Measurements from ENCODE around the gene STYXL2. TPM values are rescaled to one million over a fixed set of nuclear protein-coding genes. Genes with fewer than 3 reads are reported as not detected.

Gene STYXL2
- total and polyA plus RNA-seq, 2 of the 8 experiments (the other 6 are each of a cell fraction or from before 2014, with no cell fraction given), result 0.09 to 0.22 TPM

- H3K4me3 ChIP-seq (ENCODE audit: extremely low read depth in 1 of 4, insufficient read depth in 2 of 4, low read depth in 3 of 4, low read length in 4 of 4), result peak overlapping the region in 2 of 4 experiments; percentile 53 to 60; a peak in 3 of 8 replicates
- 0 out of 2 replicates have a peak overlapping the region, but pooled peaks have one; percentile 95 for H2AFZ ChIP-seq (ENCODE audit: low read length)
- no peak overlapping the region for H3K23ac ChIP-seq (ENCODE audit: insufficient read length)
- 64% methylated on average over 5 of the region's 5 CpGs; no CpG with 5 or more reads in 1 of the 2 experiments for WGBS, 2 experiments (ENCODE audit: extremely low coverage in 1 of 2, insufficient coverage in 1 of 2, insufficient read length in 1 of 2, insufficient replicate concordance in 2 of 2, low coverage in 1 of 2, low lambda C conversion rate in 2 of 2, missing lambda C conversion rate in 1 of 2)
- peak overlapping the region; percentile 41 for H4K91ac ChIP-seq (replicated peaks; ENCODE audit: insufficient read length, low read length)
- no peak overlapping the region for H4K8ac ChIP-seq (ENCODE audit: extremely low read depth, insufficient read depth, low read length)
- peak overlapping the region; percentile 79 to 81 for H3K4me2 ChIP-seq (ENCODE audit: insufficient read depth in 1 of 2, low read depth in 2 of 2, low read length in 2 of 2)
- ChIA-PET CTCF (ENCODE audit: partially characterized antibody) (interaction anchor here (0.8 to 8.0 kb wide), 14 partner anchors 10 to 212 kb away, joined by 3 to 81 read pairs (median 4); partner anchors contain the start of gene STYXL2), POLR2A (ENCODE audit: partially characterized antibody) (interaction anchor here (0.6 to 1.3 kb wide), 2 partner anchors 20 to 44 kb away, joined by 3 to 4 read pairs; no protein-coding TSS in a partner anchor)
- H2BK12ac ChIP-seq (ENCODE audit: low read depth, low read length), result 0 out of 2 replicates have a peak overlapping the region, but pooled peaks have one; percentile 60
- no peak for DNase-seq (ENCODE audit: low read depth in 1 of 2, low spot score in 2 of 2)
- H3K18ac ChIP-seq (ENCODE audit: extremely low read depth, low read length), result no peak overlapping the region
- H3K4me1 ChIP-seq (replicated peaks in 1 of 4; ENCODE audit: control insufficient read depth in 3 of 4, insufficient read depth in 4 of 4, low read length in 3 of 4), result peaks cover 0 to 11% (median 3%) of the 10 kb centered on the region in 4 experiments; a peak in 5 of 7 replicates
- H3K36me3 ChIP-seq (ENCODE audit: control insufficient read depth in 2 of 4, insufficient read depth in 4 of 4, low read length in 3 of 4), result no peaks in the 10 kb centered on the region
- H4K20me1 ChIP-seq (replicated peaks in 1 of 2; ENCODE audit: control insufficient read depth in 1 of 2, insufficient read depth in 2 of 2, low read length in 2 of 2), result no peaks in the 10 kb centered on the region
- no peaks in the 10 kb centered on the region for H3K79me2 ChIP-seq (ENCODE audit: control insufficient read depth in 1 of 2, insufficient read depth in 2 of 2, low read length in 2 of 2)
- peaks cover 7% of the 10 kb centered on the region for H3K23me2 ChIP-seq (ENCODE audit: low read depth, low read length)
- H2BK120ac ChIP-seq (replicated peaks; ENCODE audit: low read depth, low read length), result peak overlapping the region; percentile 10
- H3K27me3 ChIP-seq (replicated peaks in 1 of 4; ENCODE audit: control insufficient read depth in 3 of 4, extremely low read depth in 1 of 4, insufficient read depth in 3 of 4, low read length in 3 of 4), result no peaks in the 10 kb centered on the region; a peak in 2 of 7 replicates
- no peak for FAIRE-seq
- no peak overlapping the region for H3K56ac ChIP-seq (replicated peaks; ENCODE audit: insufficient read length, low read depth, low read length)
- no peak overlapping the region for H2BK5ac ChIP-seq (ENCODE audit: low read depth, low read length)
- no peaks in the 10 kb centered on the region for H3K9me3 ChIP-seq (ENCODE audit: insufficient read depth in 2 of 2, low read depth in 1 of 2, low read length in 1 of 2)
- H2BK20ac ChIP-seq (ENCODE audit: low read length), result 0 out of 2 replicates have a peak overlapping the region, but pooled peaks have one; percentile 52
- no peak overlapping the region for H3K27ac ChIP-seq (ENCODE audit: low read depth, low read length)
- 0 out of 2 replicates have a peak overlapping the region, but pooled peaks have one; percentile 55 for H2AK5ac ChIP-seq (ENCODE audit: low read depth, low read length)
- no peak overlapping the region for H2BK15ac ChIP-seq (ENCODE audit: low read length)
- H3K79me1 ChIP-seq (ENCODE audit: low read depth, low read length), result no peaks in the 10 kb centered on the region
- H3K4ac ChIP-seq (replicated peaks; ENCODE audit: insufficient read length, low read depth, low read length), result no peak overlapping the region
- no peak overlapping the region for H3K14ac ChIP-seq (ENCODE audit: insufficient read length)
- H3K9ac ChIP-seq (replicated peaks in 1 of 4; ENCODE audit: extremely low read depth in 1 of 4, low read depth in 3 of 4, low read length in 3 of 4), result no peak overlapping the region
- no peak overlapping the region for H4K5ac ChIP-seq (ENCODE audit: insufficient read length, low read depth, low read length)
- no peak for TF ChIP-seq BACH1 (IDR thresholded peaks at IDR 0.05; ENCODE audit: low read length)
- TF ChIP-seq RXRA (IDR thresholded peaks at IDR 0.05; ENCODE audit: insufficient read depth, low read depth, low read length), result no peak
- TF ChIP-seq CBX5 (IDR thresholded peaks at IDR 0.05; ENCODE audit: low read depth, low read length), result no peak
- TF ChIP-seq TBP (IDR thresholded peaks at IDR 0.05; ENCODE audit: low read depth, low read length), result no peak
- no peak for TF ChIP-seq SAP30 (IDR thresholded peaks at IDR 0.05; ENCODE audit: insufficient read depth, insufficient replicate concordance, low read length)
- TF ChIP-seq BCL11A (IDR thresholded peaks at IDR 0.05; ENCODE audit: low read depth in 2 of 2, low read length in 2 of 2), result no peak
- TF ChIP-seq YY1 (IDR thresholded peaks at IDR 0.05; ENCODE audit: low read depth, low read length), result no peak
- TF ChIP-seq CHD1 (IDR thresholded peaks at IDR 0.05; ENCODE audit: low read depth, low read length), result no peak
- TF ChIP-seq ASH2L (IDR thresholded peaks at IDR 0.05; ENCODE audit: low read length), result no peak
- no peak for TF ChIP-seq NRF1 (IDR thresholded peaks at IDR 0.05; ENCODE audit: low read depth, low read length)
- TF ChIP-seq CREB1 (IDR thresholded peaks at IDR 0.05), result no peak
- no peak for TF ChIP-seq RAD21 (IDR thresholded peaks at IDR 0.05 in 1 of 2, conservative IDR thresholded peaks at IDR 0.05 in 1 of 2; ENCODE audit: low read depth in 2 of 2, low read length in 2 of 2)
- TF ChIP-seq SIN3A (conservative IDR thresholded peaks at IDR 0.05 in 1 of 2, IDR thresholded peaks at IDR 0.05 in 1 of 2; ENCODE audit: low read depth in 1 of 2, low read length in 2 of 2), result no peak
- no peak for TF ChIP-seq BRCA1 (IDR thresholded peaks at IDR 0.05; ENCODE audit: low read depth, low read length)
Measured at GRCh38 chr1:167122121-167122480, 28.2 kb downstream of the STYXL2 start.
